ENCODE data around the gene STAT4.

- TF ChIP-seq, protein P1, sequence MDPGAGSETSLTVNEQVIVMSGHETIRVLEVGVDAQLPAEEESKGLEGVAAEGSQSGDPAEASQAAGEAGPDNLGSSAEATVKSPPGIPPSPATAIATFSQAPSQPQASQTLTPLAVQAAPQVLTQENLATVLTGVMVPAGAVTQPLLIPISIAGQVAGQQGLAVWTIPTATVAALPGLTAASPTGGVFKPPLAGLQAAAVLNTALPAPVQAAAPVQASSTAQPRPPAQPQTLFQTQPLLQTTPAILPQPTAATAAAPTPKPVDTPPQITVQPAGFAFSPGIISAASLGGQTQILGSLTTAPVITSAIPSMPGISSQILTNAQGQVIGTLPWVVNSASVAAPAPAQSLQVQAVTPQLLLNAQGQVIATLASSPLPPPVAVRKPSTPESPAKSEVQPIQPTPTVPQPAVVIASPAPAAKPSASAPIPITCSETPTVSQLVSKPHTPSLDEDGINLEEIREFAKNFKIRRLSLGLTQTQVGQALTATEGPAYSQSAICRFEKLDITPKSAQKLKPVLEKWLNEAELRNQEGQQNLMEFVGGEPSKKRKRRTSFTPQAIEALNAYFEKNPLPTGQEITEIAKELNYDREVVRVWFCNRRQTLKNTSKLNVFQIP (CRISPR knock-in tag; IDR thresholded peaks at IDR 0.05; ENCODE audit: borderline replicate concordance, low read depth) = no peak
- no peak for TF ChIP-seq GLIS3 (CRISPR knock-in tag; IDR thresholded peaks at IDR 0.05)
- TF ChIP-seq, protein P2, sequence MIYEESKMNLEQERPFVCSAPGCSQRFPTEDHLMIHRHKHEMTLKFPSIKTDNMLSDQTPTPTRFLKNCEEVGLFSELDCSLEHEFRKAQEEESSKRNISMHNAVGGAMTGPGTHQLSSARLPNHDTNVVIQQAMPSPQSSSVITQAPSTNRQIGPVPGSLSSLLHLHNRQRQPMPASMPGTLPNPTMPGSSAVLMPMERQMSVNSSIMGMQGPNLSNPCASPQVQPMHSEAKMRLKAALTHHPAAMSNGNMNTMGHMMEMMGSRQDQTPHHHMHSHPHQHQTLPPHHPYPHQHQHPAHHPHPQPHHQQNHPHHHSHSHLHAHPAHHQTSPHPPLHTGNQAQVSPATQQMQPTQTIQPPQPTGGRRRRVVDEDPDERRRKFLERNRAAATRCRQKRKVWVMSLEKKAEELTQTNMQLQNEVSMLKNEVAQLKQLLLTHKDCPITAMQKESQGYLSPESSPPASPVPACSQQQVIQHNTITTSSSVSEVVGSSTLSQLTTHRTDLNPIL (CRISPR knock-in tag; IDR thresholded peaks at IDR 0.05; ENCODE audit: low read depth) = no peak
- no peak for TF ChIP-seq RARB (CRISPR knock-in tag; IDR thresholded peaks at IDR 0.05)
- TF ChIP-seq ISL1 (CRISPR knock-in tag; IDR thresholded peaks at IDR 0.05) = no peak
- TF ChIP-seq ZFP30 (CRISPR knock-in tag; IDR thresholded peaks at IDR 0.05) = no peak
- TF ChIP-seq ZNF565 (CRISPR knock-in tag; conservative IDR thresholded peaks at IDR 0.05; ENCODE audit: low read depth) = no peak
- no peak for TF ChIP-seq CSDC2 (CRISPR knock-in tag; IDR thresholded peaks at IDR 0.05)
- TF ChIP-seq, protein P3, sequence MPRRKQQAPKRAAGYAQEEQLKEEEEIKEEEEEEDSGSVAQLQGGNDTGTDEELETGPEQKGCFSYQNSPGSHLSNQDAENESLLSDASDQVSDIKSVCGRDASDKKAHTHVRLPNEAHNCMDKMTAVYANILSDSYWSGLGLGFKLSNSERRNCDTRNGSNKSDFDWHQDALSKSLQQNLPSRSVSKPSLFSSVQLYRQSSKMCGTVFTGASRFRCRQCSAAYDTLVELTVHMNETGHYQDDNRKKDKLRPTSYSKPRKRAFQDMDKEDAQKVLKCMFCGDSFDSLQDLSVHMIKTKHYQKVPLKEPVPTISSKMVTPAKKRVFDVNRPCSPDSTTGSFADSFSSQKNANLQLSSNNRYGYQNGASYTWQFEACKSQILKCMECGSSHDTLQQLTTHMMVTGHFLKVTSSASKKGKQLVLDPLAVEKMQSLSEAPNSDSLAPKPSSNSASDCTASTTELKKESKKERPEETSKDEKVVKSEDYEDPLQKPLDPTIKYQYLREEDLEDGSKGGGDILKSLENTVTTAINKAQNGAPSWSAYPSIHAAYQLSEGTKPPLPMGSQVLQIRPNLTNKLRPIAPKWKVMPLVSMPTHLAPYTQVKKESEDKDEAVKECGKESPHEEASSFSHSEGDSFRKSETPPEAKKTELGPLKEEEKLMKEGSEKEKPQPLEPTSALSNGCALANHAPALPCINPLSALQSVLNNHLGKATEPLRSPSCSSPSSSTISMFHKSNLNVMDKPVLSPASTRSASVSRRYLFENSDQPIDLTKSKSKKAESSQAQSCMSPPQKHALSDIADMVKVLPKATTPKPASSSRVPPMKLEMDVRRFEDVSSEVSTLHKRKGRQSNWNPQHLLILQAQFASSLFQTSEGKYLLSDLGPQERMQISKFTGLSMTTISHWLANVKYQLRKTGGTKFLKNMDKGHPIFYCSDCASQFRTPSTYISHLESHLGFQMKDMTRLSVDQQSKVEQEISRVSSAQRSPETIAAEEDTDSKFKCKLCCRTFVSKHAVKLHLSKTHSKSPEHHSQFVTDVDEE (CRISPR knock-in tag; IDR thresholded peaks at IDR 0.05) = no peak
Measured at GRCh38 chr2:191115804-191116203, 35.0 kb downstream of the STAT4 start.

All from SK-N-SH treated with all-trans-retinoic acid at 6 μM for 48 hours (cell line).